A549 (cell line): Measurements from ENCODE around the gene PPM1H. TPM values are rescaled to one million over a fixed set of nuclear protein-coding genes. Genes with fewer than 3 reads are reported as not detected.

Experiments
- ATAC-seq, 2 experiments: fragments of 200-7000 bp in 1 of 2; fragments of >200 bp in 1 of 2; cut with Nextera tagmentation in 1 of 2; cut with Tn5 transposase in 1 of 2; 3 replicates each; pipeline versions ENCODE4 v1.8.0 to v1.9.1; 2018 to 2020; ENCODE audit warnings: mild to moderate bottlenecking in 1 of 2, moderate library complexity in 1 of 2
- CTCF ChIA-PET: fragments of 300-600 bp; sonication (Branson Sonifier 250); formaldehyde crosslinking; extraction: SDS; loops from one replicate; lab custom pipeline; 2021; ENCODE audit warnings: antibody characterized with exemption, inconsistent platforms; lab: Yijun Ruan, JAX
- POLR2A ChIA-PET: fragments of 350-600 bp; formaldehyde crosslinking; extraction: SDS; loops from one replicate; lab custom pipeline; 2021; ENCODE audit warnings: antibody characterized with exemption, inconsistent platforms; lab: Yijun Ruan, JAX
- DNase-seq, 2 experiments: peaks; one replicate each; pipeline versions ENCODE4 v3.0.0 to v3.0.0-alpha.2; 2011 to 2016; ENCODE audit warnings: low read depth in 1 of 2, low spot score in 1 of 2
- FAIRE-seq: peaks from 2 replicates; lab custom pipeline; 2011; peaks lifted over from hg19 to GRCh38; lab: Jason Lieb, UNC
- H3K27ac ChIP-seq, 2 experiments: fragments of >200 bp; sonication (Bioruptor Twin); formaldehyde crosslinking; 3 replicates each; pipeline ENCODE4 v1.5.1; 2016 to 2017
- H3K4me1 ChIP-seq: fragments of >200 bp; sonication (Bioruptor Twin); formaldehyde crosslinking; 3 replicates; pipeline ENCODE4 v1.6.1; 2016
- H3K4me2 ChIP-seq: fragments of >200 bp; sonication (Bioruptor Twin); formaldehyde crosslinking; 3 replicates; pipeline ENCODE4 v1.6.1; 2016
- H3K4me3 ChIP-seq: fragments of >200 bp; sonication (Bioruptor Twin); formaldehyde crosslinking; 3 replicates; pipeline ENCODE4 v1.5.1; 2016
- H3K9me3 ChIP-seq: fragments of >200 bp; sonication (Bioruptor Twin); formaldehyde crosslinking; 3 replicates; pipeline ENCODE4 v1.6.1; 2016
- ATOH8 ChIP-seq: fragments of 250-450 bp; sonication (Bioruptor Pico); IDR thresholded peaks from 2 replicates; pipeline ENCODE4 v1.5.0; 2020; ENCODE audit warnings: low read depth, mild to moderate bottlenecking, moderate library complexity
- BHLHE40 ChIP-seq: IDR thresholded peaks from 2 replicates; pipeline ENCODE4 v1.6.1; 2012; ENCODE audit warnings: low read depth, low read length, inconsistent platforms
- E2F6 ChIP-seq: IDR thresholded peaks from 2 replicates; pipeline ENCODE4 v1.6.1; 2012; ENCODE audit warnings: low read depth, borderline replicate concordance
- ELK1 ChIP-seq: fragments of 150-350 bp; IDR thresholded peaks from 2 replicates; pipeline ENCODE4 v1.6.1; 2014; ENCODE audit warnings: low read depth, mild to moderate bottlenecking, low read length
- FOSB ChIP-seq: fragments of 250-450 bp; sonication (Bioruptor Pico); IDR thresholded peaks from 2 replicates; pipeline ENCODE4 v1.5.0; 2020; ENCODE audit warnings: mild to moderate bottlenecking, moderate library complexity
- FOXS1 ChIP-seq: fragments of 250-450 bp; sonication (Bioruptor Pico); IDR thresholded peaks from 2 replicates; pipeline ENCODE4 v1.5.0; 2020; ENCODE audit warnings: mild to moderate bottlenecking, moderate library complexity
- GATA3 ChIP-seq: IDR thresholded peaks from 2 replicates; pipeline ENCODE4 v1.6.1; 2012; ENCODE audit warnings: borderline replicate concordance
- HEYL ChIP-seq: fragments of 250-450 bp; sonication (Bioruptor Pico); IDR thresholded peaks from 2 replicates; pipeline ENCODE4 v1.8.0; 2021; ENCODE audit warnings: mild to moderate bottlenecking, moderate library complexity
- HOXA7 ChIP-seq: fragments of 250-450 bp; sonication (Bioruptor Pico); IDR thresholded peaks from 2 replicates; pipeline ENCODE4 v1.5.0; 2020; ENCODE audit warnings: mild to moderate bottlenecking, moderate library complexity
- HOXB13 ChIP-seq: fragments of 250-450 bp; sonication (Bioruptor Pico); IDR thresholded peaks from 2 replicates; pipeline ENCODE4 v1.5.0; 2020; ENCODE audit warnings: low read depth, mild to moderate bottlenecking, moderate library complexity
- HOXB5 ChIP-seq: fragments of 250-450 bp; sonication (Bioruptor Pico); IDR thresholded peaks from 2 replicates; pipeline ENCODE4 v1.5.0; 2020; ENCODE audit warnings: mild to moderate bottlenecking, moderate library complexity
- JUN ChIP-seq, 2 experiments: fragments of >200 bp; sonication (Bioruptor Twin); formaldehyde crosslinking; IDR thresholded peaks; 2 replicates in 1 of 2; 3 replicates in 1 of 2; pipeline ENCODE4 v1.6.1; 2016 to 2017
- MAX ChIP-seq: IDR thresholded peaks from 2 replicates; pipeline ENCODE4 v1.6.1; 2012
- MYC ChIP-seq: IDR thresholded peaks from 2 replicates; pipeline ENCODE4 v1.6.1; 2012; ENCODE audit warnings: mild to moderate bottlenecking, inconsistent platforms, low read length, improper control_type of control experiment, borderline replicate concordance
- NPAS2 ChIP-seq: fragments of 250-450 bp; sonication (Bioruptor Pico); IDR thresholded peaks from 2 replicates; pipeline ENCODE4 v1.8.0; 2022; ENCODE audit warnings: mild to moderate bottlenecking, moderate library complexity, borderline replicate concordance
- NR3C1 ChIP-seq: fragments of >200 bp; sonication (Bioruptor Twin); formaldehyde crosslinking; IDR thresholded peaks from 3 replicates; pipeline ENCODE4 v1.6.1; 2017
- PBX3 ChIP-seq: IDR thresholded peaks from 2 replicates; pipeline ENCODE4 v1.6.1; 2012
- PHF8 ChIP-seq: fragments of 200-600 bp; sonication (generic); IDR thresholded peaks from 2 replicates; pipeline ENCODE4 v1.6.1; 2016; ENCODE audit warnings: low read depth, mild to moderate bottlenecking, antibody characterized with exemption, moderate library complexity, borderline replicate concordance
- POLR2A ChIP-seq: IDR thresholded peaks from 2 replicates; pipeline ENCODE4 v1.6.1; 2012; ENCODE audit warnings: mild to moderate bottlenecking, low read length
- RARB ChIP-seq: fragments of 250-450 bp; sonication (Bioruptor Pico); IDR thresholded peaks from 2 replicates; pipeline ENCODE4 v1.8.0; 2021; ENCODE audit warnings: mild to moderate bottlenecking, moderate library complexity
- RNF2 ChIP-seq: fragments of 200-600 bp; sonication (generic); IDR thresholded peaks from 2 replicates; pipeline ENCODE4 v1.6.1; 2016; ENCODE audit warnings: low read depth, mild to moderate bottlenecking, antibody characterized with exemption, moderate library complexity, borderline replicate concordance
- SMC3 ChIP-seq: fragments of >200 bp; sonication (Bioruptor Twin); formaldehyde crosslinking; IDR thresholded peaks from 3 replicates; pipeline ENCODE4 v1.6.1; 2018; ENCODE audit warnings: inconsistent platforms
- TP53 ChIP-seq: fragments of 250-450 bp; sonication (Bioruptor Pico); IDR thresholded peaks from 2 replicates; pipeline ENCODE4 v1.5.0; 2021; ENCODE audit warnings: mild to moderate bottlenecking, moderate library complexity
- USF2 ChIP-seq: fragments of 450-650 bp; IDR thresholded peaks from 2 replicates; pipeline ENCODE4 v1.6.1; 2014; ENCODE audit warnings: antibody characterized with exemption
- ZFP36 ChIP-seq: fragments of 450-650 bp; IDR thresholded peaks from 2 replicates; pipeline ENCODE4 v1.6.1; 2014; ENCODE audit warnings: borderline replicate concordance; ENCODE audit not compliant: partially characterized antibody
- ZNF302 ChIP-seq: fragments of 250-450 bp; sonication (Bioruptor Pico); IDR thresholded peaks from 2 replicates; pipeline ENCODE4 v1.9.0; 2021; ENCODE audit warnings: inconsistent platforms, mild to moderate bottlenecking, moderate library complexity
- ZSCAN20 ChIP-seq: fragments of 250-450 bp; sonication (Bioruptor Pico); IDR thresholded peaks from 2 replicates; pipeline ENCODE4 v1.8.0; 2022; ENCODE audit warnings: mild to moderate bottlenecking, moderate library complexity
- WGBS: methylation state at CpG from one replicate; pipeline ENCODE4 v1.1.6; 2017; ENCODE audit errors: missing lambda C conversion rate; 5-methylcytosine and 5-hydroxymethylcytosine counted together
- polyA plus RNA-seq, 4 experiments: library from polyadenylated mRNA; depleted of rRNA in 3 of 4; stranded (reverse); fragments of >200 nt; fragmentation: RNase III in 1 of 4; extraction: RNeasy Plus Mini Kit Qiagen cat#74134 plus additional on column Dnase treatment in 1 of 4; gene quantifications; 2 replicates in 3 of 4; 3 replicates in 1 of 4; pipeline ENCODE4 v1.2.3, GENCODE V29; 2011 to 2017

The PPM1H gene
- polyA plus RNA-seq, 2 of the 4 experiments (the other 2 are of a cell fraction), result 7.8 TPM

GRCh38 chr12:62878211-62878610 is 56.7 kb downstream of the PPM1H start:
- no peak for ATAC-seq
- H3K27ac ChIP-seq, result no peak overlapping the region
- H3K4me1 ChIP-seq, result no peaks in the 10 kb centered on the region
- TF ChIP-seq GATA3 (no peak), ZNF302 (no peak), ZFP36 (no peak), FOXS1 (CRISPR knock-in tag) (no peak), USF2 (no peak), NR3C1 (no peak), TP53 (no peak), POLR2A (no peak), HOXA7 (CRISPR knock-in tag) (no peak), RARB (CRISPR knock-in tag) (no peak), HOXB5 (CRISPR knock-in tag) (no peak), JUN (IDR thresholded peaks at IDR 0.05) (no peak), HOXB13 (no peak), RNF2 (no peak), ZSCAN20 (no peak)
- 75% methylated on average over 2 of the region's 2 CpGs for WGBS
- no peak overlapping the region for H3K4me2 ChIP-seq
- no peak overlapping the region for H3K4me3 ChIP-seq
- POLR2A ChIA-PET, result no interaction called here
- FAIRE-seq, result no peak
- CTCF ChIA-PET, result no interaction called here
- no peak for DNase-seq
- no peaks in the 10 kb centered on the region for H3K9me3 ChIP-seq

GRCh38 chr12:62876938-62877548 is 57.9 kb downstream of the PPM1H start:
- POLR2A ChIA-PET, result no interaction called here
- no peak for ATAC-seq
- no peak for DNase-seq
- Histone ChIP-seq H3K4me1 (no peaks in the 10 kb centered on the region), H3K9me3 (no peaks in the 10 kb centered on the region), H3K4me2 (no peak overlapping the region), H3K27ac (no peak overlapping the region), H3K4me3 (no peak overlapping the region)
- CTCF ChIA-PET, result interaction anchor here (1.3 kb wide), 3 partner anchors 59 to 106 kb away, joined by 3 to 4 read pairs (median 3); no protein-coding TSS in a partner anchor
- WGBS, result 94% methylated on average over 13 of the region's 13 CpGs
- FAIRE-seq, result no peak
- no peak for TF ChIP-seq GATA3
- no peak for TF ChIP-seq ZSCAN20
- no peak for TF ChIP-seq JUN (IDR thresholded peaks at IDR 0.05)
- no peak for TF ChIP-seq MYC
- TF ChIP-seq MAX, result no peak
- no peak for TF ChIP-seq ELK1
- no peak for TF ChIP-seq SMC3
- TF ChIP-seq ATOH8 (CRISPR knock-in tag), result no peak
- no peak for TF ChIP-seq HEYL (CRISPR knock-in tag)
- no peak for TF ChIP-seq BHLHE40
- no peak for TF ChIP-seq NPAS2 (CRISPR knock-in tag)
- TF ChIP-seq HOXB13, result no peak
- TF ChIP-seq PHF8, result no peak
- no peak for TF ChIP-seq HOXA7 (CRISPR knock-in tag)
- TF ChIP-seq NR3C1, result no peak
- no peak for TF ChIP-seq PBX3
- no peak for TF ChIP-seq FOSB (CRISPR knock-in tag)
- TF ChIP-seq E2F6, result no peak
